Skin of body (tissue), 2 donors: Measurements from ENCODE around the gene ATG3. TPM values are rescaled to one million over a fixed set of nuclear protein-coding genes. Genes with fewer than 3 reads are reported as not detected.
"Not testable (repeated sequence)": the region's sequence is repeated elsewhere in the genome, so short reads cannot be mapped to it uniquely, and the experiment has no call there.

Experiments used
- DNase-seq: peaks from one replicate; lab custom pipeline; 2025; lab: John Stamatoyannopoulos, UW
- total RNA-seq: library from RNA; depleted of rRNA; stranded (reverse); fragments of >200 nt; gene quantifications from one replicate; pipeline ENCODE4 v1.2.3, GENCODE V29; 2014

Gene ATG3
- total RNA-seq, 1 donor from 2014 or later = 44.0 TPM

GRCh38 chr3:112498914-112499711 lies 62.6 kb downstream of the ATG3 start, which contains the start of gene BTLA:
TSS of gene BTLA (minus strand) at chr3:112499472. CDS start at chr3:112499358, 114 bp downstream.
- DNase-seq = no peak

GRCh38 chr3:112497897-112498548 lies 63.7 kb downstream of the ATG3 start:
- no peak for DNase-seq

- DNase-seq = no peak
Measured at GRCh38 chr3:112496366-112497067, 65.2 kb downstream of the ATG3 start.

- not testable (repeated sequence) for DNase-seq
Measured at GRCh38 chr3:112494448-112494767, 67.4 kb downstream of the ATG3 start.

GRCh38 chr3:112492124-112492523 lies 69.6 kb downstream of the ATG3 start:
- no peak for DNase-seq

DNA sequence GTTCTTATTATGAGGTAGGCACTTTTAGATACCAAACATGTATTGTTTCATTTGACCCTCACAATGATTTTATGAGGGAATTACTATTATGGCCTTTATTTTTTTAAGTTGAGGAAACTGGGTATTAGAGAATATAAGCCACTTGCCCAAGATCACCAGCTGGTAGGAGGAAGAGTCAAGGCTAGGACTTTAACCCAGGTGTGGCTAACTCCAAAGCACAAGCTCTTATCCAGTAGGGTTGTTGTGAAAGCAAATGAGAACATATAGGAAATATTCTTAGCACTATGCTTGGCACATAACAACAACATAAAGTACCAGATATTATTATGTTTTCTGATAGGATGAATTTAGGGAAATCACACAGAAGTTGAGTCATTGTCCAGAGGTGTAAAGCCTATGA lies 70.4 kb downstream of the ATG3 start:
- no peak for DNase-seq

DNA sequence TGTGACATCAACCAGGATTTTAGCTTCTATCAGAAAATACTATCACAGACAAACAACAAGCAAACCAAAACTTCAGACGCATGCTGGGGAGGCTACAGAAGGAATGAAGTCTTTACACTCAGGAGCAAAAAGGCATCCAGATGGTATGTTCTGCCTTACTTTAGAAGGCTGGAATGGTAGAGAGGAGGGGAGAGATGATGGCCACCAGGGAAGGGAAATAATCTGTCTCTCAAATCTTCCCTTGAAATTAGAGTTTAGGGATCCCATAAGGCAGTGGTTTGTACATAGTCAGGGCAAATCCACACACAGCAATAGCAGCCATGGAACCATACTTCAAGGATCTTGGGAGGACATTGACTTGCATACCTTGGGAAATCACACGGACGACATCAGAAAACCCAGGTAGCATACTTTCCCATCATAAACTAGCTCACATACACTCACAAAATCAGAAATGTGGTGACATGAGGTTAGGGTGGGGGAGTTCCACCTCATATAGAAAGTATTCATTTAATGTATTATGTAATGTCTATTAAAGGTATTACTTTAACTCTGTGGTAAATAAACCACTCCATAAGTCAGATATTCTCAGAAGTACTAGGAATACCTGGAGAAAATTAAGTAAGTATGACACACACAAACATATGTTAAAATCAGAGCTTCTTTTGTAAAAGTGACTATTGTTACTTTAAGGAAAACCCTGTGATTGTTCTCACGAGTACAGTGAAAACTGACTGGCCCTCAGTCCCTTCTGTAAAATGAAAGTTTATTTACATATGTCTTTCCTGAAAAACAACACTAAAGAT lies 71.9 kb downstream of the ATG3 start:
- no peak for DNase-seq

DNA sequence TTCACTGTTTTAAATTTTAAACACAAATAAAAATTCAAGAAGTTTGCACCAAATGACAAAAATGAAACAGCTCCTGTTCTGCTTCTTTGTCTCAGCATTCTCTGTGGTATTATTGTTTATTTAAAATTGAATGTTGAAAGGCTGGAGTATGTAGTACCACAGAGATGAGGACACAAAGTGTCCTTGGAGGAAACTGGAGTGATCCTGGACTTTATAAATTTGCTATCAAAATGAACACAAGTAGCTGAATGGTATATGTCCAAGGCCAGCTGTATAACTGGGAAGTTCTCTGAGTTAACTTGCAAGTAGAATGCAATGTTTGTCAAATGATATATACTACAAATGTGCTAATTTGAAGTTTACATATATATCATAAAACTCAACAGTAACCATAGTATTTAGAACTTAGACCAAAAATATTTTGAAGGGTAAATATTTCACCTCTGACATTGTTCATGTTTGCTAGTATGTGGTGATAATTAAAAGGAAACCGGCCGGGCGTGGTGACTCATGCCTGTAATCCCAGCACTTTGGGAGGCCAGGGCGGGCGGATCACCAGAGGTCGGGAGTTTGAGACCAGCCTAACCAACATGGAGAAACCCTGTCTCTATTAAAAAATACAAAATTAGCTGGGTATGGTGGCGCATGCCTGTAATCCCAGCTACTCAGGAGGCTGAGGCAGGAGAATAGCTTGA lies 74.8 kb downstream of the ATG3 start:
- DNase-seq = no peak

DNA sequence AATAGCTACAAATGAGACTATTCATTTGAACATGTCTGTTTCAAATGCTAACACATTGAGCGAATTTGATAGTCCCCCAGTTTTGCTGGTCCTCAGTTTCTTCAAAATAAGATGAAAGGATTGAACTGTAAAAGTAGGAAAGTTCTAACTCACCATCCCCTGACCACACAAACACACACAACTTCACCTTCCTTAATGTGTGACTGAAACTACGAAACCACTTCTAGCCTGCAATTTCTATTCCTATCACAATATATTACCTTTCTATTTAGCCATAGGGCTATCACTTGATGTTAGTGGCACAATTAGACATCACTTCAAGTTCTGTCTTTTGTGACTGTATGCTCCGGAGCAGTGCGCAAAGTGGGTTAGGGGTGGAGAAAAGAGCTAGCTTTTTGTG lies 77.4 kb downstream of the ATG3 start:
- DNase-seq = no peak

DNA sequence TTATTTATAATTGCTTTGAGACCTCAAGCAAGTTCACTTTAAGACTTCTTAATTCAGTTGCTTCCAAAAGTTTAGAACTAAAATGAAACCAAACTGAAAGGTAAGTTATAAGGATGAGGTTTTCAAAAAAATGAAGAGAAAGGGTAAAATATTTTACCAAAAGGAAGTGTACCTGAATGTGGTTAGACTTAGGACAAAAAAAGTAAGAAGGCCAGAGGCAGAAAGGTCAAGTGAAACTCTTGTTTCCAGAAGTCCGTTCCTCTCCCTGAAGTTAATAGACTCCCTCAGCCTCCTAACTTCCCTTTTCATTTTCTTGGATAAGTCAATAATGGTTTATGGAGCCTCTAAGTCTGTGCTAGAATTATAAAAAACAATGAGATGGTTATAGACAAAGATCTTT lies 79.1 kb downstream of the ATG3 start:
- DNase-seq = no peak

Other genes with a start within 250 kb of the ATG3 start
- 12.2 TPM for gene CD200, start 228.8 kb downstream of the ATG3 start, total RNA-seq
- 0.79 TPM for gene BTLA, start 62.5 kb downstream of the ATG3 start, total RNA-seq
- gene SLC35A5, start 83 bp upstream of the ATG3 start, total RNA-seq = 22.6 TPM
- gene CCDC80, start 79.2 kb upstream of the ATG3 start, total RNA-seq = 201 TPM